ENCODE data around the gene CHST6.
"Not testable (repeated sequence)": the region's sequence is repeated elsewhere in the genome, so short reads cannot be mapped to it uniquely, and the experiment has no call there.

CHST6 gene

DNA sequence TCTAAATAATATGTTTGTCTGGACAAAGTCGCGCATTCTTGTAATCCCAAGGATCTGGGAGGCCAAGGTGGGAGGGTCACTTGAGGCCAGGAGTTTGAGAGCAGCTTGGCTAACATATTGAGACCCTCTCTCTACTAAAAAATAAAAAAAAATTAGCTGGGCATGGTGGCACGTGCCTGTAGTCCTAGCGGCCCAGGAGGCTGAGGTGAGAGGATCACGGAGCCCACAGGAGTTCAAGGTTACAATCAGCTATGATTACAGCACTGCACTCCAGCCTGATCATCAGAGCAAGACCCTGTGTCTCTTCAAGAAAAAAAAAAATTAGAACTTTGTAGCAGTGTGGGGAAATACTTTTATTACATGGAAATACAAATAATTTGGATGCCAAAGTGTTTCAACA, 6.1 kb upstream of the CHST6 start:
- no peak overlapping the region for H3K4me3 ChIP-seq (ENCODE audit: low read depth, low read length)
- TF ChIP-seq, protein P1, sequence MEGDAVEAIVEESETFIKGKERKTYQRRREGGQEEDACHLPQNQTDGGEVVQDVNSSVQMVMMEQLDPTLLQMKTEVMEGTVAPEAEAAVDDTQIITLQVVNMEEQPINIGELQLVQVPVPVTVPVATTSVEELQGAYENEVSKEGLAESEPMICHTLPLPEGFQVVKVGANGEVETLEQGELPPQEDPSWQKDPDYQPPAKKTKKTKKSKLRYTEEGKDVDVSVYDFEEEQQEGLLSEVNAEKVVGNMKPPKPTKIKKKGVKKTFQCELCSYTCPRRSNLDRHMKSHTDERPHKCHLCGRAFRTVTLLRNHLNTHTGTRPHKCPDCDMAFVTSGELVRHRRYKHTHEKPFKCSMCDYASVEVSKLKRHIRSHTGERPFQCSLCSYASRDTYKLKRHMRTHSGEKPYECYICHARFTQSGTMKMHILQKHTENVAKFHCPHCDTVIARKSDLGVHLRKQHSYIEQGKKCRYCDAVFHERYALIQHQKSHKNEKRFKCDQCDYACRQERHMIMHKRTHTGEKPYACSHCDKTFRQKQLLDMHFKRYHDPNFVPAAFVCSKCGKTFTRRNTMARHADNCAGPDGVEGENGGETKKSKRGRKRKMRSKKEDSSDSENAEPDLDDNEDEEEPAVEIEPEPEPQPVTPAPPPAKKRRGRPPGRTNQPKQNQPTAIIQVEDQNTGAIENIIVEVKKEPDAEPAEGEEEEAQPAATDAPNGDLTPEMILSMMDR (IDR thresholded peaks at IDR 0.05; ENCODE audit: low read depth, low read length) = no peak

DNA sequence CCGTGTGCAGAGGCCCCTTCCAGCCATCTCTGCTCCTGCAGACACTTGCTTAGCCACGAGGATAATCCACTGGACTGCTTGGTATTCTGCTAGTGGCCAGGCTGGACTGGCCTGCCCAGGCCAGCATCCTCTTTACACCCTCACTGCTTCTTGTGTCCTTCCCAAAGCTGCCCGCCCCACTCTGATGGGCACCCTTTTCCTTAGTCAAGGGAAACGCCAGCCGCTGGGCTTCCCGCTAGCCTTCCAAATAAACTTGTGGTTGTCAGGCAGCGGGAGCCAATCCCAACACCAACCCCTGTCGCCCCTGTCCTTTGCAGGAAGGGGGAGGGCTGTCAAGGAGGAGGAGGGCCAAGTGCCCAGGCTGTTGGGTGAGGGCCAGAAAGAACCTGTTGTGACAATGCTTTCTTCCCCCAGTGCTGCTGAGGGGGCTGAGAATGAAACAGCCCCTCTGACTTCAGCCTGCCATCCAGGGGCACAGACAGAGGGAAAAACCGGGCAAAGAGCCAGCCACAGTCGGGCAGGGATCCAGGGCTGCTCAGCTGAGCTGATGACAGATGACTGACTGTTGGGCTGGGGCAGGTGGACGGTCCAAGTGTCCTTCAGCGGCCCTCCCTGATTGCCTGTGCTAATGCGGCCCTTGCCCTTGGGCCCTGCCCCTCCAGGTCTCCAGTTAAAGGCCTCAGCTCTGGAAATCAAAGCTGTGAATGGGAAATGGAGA, 3.5 kb upstream of the CHST6 start:
- H3K4me3 ChIP-seq (ENCODE audit: low read depth, low read length) = not testable (repeated sequence)

DNA sequence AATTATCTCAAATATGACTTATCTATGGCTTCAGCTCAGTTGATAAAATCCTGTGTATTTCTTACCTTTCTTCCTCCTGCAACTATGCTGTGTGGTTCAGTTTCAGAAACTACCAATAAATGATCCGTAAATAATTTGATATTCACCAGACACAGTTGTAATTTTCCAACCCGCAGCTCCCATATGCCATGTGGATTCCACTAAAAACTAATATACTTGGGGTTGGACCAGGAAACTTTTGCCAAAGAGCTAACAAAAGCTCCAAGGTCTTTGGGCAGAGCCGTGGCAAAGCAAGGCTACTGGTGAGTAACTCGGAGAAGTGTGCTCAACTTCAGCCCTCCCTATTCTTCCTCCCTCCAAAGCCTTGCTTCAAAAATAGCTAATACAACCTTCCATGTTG, 2.3 kb upstream of the CHST6 start:
- no peak overlapping the region for H3K4me3 ChIP-seq (ENCODE audit: low read depth, low read length)
- TF ChIP-seq, protein P1 (IDR thresholded peaks at IDR 0.05; ENCODE audit: low read depth, low read length) = no peak

DNA sequence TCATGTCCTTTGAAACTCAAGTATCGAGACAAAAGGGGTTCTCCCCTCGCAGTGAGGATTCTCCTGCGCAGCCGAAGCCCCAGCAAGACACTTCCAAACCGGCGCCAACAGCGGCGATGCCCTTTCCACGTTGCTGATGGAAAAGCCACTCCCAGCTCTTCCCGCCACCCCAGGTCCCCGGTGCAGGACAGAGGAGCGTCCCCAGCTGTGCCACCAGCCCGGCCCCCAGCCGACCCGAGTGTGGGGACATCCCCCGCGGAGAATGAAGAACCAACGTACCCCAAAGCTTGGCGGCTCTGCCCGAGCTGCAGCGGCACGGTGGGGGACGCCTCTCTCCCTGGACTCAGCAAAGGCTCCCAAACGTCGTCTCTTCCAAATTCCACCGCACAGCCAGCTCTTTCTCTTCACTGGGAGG, 573 bp downstream of the CHST6 start:
- peak overlapping the region; percentile 22; the same call in 1 of the 2 replicates for H3K4me3 ChIP-seq (ENCODE audit: low read depth, low read length)
- TF ChIP-seq, protein P1 (IDR thresholded peaks at IDR 0.05; ENCODE audit: low read depth, low read length) = no peak

DNA sequence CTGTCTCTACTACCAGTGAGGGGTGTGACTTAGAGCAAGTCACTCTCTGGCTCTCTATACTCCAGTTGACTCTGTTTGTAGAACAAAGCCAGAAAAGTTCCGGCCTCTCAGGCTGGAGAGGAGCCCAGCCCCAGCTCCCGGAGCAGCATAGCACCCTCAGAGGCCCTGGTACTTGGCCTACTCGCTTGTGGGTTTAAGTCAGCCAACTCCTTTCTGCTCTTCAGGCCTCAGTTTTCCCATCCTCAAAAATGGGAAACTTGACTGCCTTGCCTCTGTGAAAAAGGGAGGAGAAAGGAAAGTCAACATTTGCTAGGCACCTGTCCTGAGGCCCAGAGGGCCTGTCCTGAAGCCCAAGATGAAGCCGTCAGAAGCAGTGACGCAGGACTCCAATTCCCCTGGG, 1.1 kb downstream of the CHST6 start:
- no peak overlapping the region for H3K4me3 ChIP-seq (ENCODE audit: low read depth, low read length)
- TF ChIP-seq, protein P1 (IDR thresholded peaks at IDR 0.05; ENCODE audit: low read depth, low read length) = no peak

DNA sequence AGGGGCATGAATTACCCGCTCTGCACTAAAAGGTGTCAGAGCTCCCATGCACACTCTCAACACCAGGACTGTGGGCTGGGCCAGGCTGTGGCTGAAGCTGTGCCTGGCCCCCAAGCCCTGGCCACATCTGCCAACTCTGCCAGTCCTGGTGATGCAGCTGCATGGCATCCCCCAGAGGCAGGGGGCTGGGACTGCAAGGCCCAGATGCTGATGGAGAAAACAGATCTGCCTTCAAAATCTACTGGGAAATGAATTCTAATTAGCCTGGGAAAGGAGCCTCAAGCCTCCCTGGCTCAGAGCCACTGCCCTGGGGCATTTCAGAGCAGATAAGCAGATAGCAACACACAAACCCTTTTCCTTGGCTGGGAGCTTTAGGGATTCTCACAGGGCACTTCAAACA, 3.4 kb downstream of the CHST6 start:
- TF ChIP-seq, protein P1 (IDR thresholded peaks at IDR 0.05; ENCODE audit: low read depth, low read length) = no peak
- H3K4me3 ChIP-seq (ENCODE audit: low read depth, low read length) = no peak overlapping the region

DNA sequence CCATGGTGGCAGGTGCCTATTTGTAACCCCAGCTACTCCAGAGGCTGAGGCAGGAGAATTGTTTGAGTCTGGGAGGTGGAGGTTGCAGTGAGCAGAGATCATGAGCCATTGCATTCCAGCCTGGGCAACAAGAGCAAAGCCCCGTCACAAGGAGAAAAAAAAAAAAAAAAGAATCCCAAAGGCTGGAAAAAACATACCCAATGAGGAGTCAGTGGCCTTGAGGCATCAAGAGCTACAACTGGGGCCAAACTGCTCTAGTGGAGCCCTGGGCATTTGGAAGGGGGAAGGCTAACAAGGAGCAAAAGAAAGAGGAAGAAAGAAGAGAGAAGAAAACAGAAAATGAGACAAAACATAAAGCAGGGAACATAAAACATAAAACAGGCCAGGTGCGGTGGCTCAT, 6.9 kb downstream of the CHST6 start:
- H3K4me3 ChIP-seq (ENCODE audit: low read depth, low read length) = no peak overlapping the region
- TF ChIP-seq, protein P1 (IDR thresholded peaks at IDR 0.05; ENCODE audit: low read depth, low read length) = no peak
